CD4-positive, CD25-positive, alpha-beta regulatory T cell (primary cell): Measurements from ENCODE around the gene GRPEL2. TPM values are rescaled to one million over a fixed set of nuclear protein-coding genes. Genes with fewer than 3 reads are reported as not detected.
"Not testable (repeated sequence)": the region's sequence is repeated elsewhere in the genome, so short reads cannot be mapped to it uniquely, and the experiment has no call there.

Experiments
- ATAC-seq, 2 donors: fragments of 150-1000 bp; cut with Tn5 transposase; one replicate each; pipeline ENCODE4 v1.10.0; 2021; ENCODE audit warnings: low read depth in 2 of 2, moderate number of reproducible peaks in 2 of 2, moderate library complexity in 1 of 2
- DNase-seq, 3 donors: peaks; one replicate each; pipeline versions ENCODE4 v3.0.0 to v3.0.0-alpha.2; 2012 to 2022; ENCODE audit warnings: mixed read lengths in 1 of 3
- H3K27ac ChIP-seq: one replicate; pipeline ENCODE4 v1.7.0; 2013; ENCODE audit warnings: mild to moderate bottlenecking, low read length; ENCODE audit not compliant: insufficient read depth, poor library complexity, severe bottlenecking
- H3K27me3 ChIP-seq: one replicate; pipeline ENCODE4 v1.7.0; 2013; ENCODE audit warnings: low read length; ENCODE audit not compliant: control insufficient read depth, insufficient read depth
- H3K36me3 ChIP-seq: one replicate; pipeline ENCODE4 v1.7.0; 2013; ENCODE audit warnings: mild to moderate bottlenecking, low read length, moderate library complexity; ENCODE audit not compliant: control insufficient read depth, insufficient read depth
- H3K4me1 ChIP-seq: 2 replicates; pipeline ENCODE4 v1.7.0; 2013; ENCODE audit warnings: mild to moderate bottlenecking, low read length; ENCODE audit not compliant: insufficient read depth, control insufficient read depth, poor library complexity, severe bottlenecking
- H3K4me3 ChIP-seq: one replicate; pipeline ENCODE4 v1.7.0; 2013; ENCODE audit warnings: low read depth, mild to moderate bottlenecking, low read length, moderate library complexity
- H3K9me3 ChIP-seq, 2 experiments: 1 replicate in 1 of 2; 2 replicates in 1 of 2; pipeline ENCODE4 v1.7.0; 2013; ENCODE audit warnings: low read length in 2 of 2, mild to moderate bottlenecking in 1 of 2, moderate library complexity in 1 of 2; ENCODE audit not compliant: control insufficient read depth in 2 of 2
- H3K27ac Mint-ChIP-seq, 3 donors: one replicate each; pipeline ENCODE4 v1.8.0; 2020 to 2022; ENCODE audit warnings: mild to moderate bottlenecking in 3 of 3, mixed read lengths in 3 of 3, moderate library complexity in 2 of 3
- H3K27me3 Mint-ChIP-seq: one replicate; pipeline ENCODE4 v1.8.0; 2022; ENCODE audit warnings: mild to moderate bottlenecking, mixed read lengths
- H3K36me3 Mint-ChIP-seq: one replicate; pipeline ENCODE4 v1.8.0; 2020; ENCODE audit warnings: mixed read lengths
- H3K4me1 Mint-ChIP-seq, 4 donors: one replicate each; pipeline ENCODE4 v1.8.0; 2020 to 2022; ENCODE audit warnings: mixed read lengths in 4 of 4, mild to moderate bottlenecking in 1 of 4
- H3K4me3 Mint-ChIP-seq, 4 donors: one replicate each; pipeline ENCODE4 v1.8.0; 2020 to 2022; ENCODE audit warnings: mild to moderate bottlenecking in 4 of 4, mixed read lengths in 4 of 4, moderate library complexity in 3 of 4
- H3K9me3 Mint-ChIP-seq, 7 donors: one replicate each; pipeline ENCODE4 v1.8.0; 2020 to 2022; ENCODE audit warnings: mixed read lengths in 7 of 7, mild to moderate bottlenecking in 3 of 7, moderate library complexity in 2 of 7
- polyA plus RNA-seq, 4 donors: library from polyadenylated mRNA; unstranded; fragments of 300-500 nt; fragmentation: Illumina TruSeq; gene quantifications; one replicate each; pipeline ENCODE4 v1.2.3, GENCODE V29; 2021
- total RNA-seq: library from RNA; stranded (reverse); gene quantifications from one replicate; pipeline ENCODE4 v1.2.3, GENCODE V29; 2022

Gene GRPEL2
- total and polyA plus RNA-seq, 5 donors from 2014 or later: 11.0 to 25.9 (median 11.5) TPM

- Histone ChIP-seq H3K4me1 (no peaks in the 10 kb centered on the region), H3K36me3 (no peaks in the 10 kb centered on the region), H3K27ac (no peak overlapping the region), H3K27me3 (no peaks in the 10 kb centered on the region), H3K9me3 (no peaks in the 10 kb centered on the region), H3K4me3 (no peak overlapping the region)
- no peak overlapping the region for H3K4me3 Mint-ChIP-seq
- ATAC-seq: no peak
- no peak for DNase-seq
- H3K36me3 Mint-ChIP-seq: no peaks in the 10 kb centered on the region
- H3K27ac Mint-ChIP-seq: no peak overlapping the region
- H3K4me1 Mint-ChIP-seq: no peaks in the 10 kb centered on the region
- no peaks in the 10 kb centered on the region for H3K27me3 Mint-ChIP-seq
- peaks cover 0 to 3% (median 0%) of the 10 kb centered on the region in 7 donors for H3K9me3 Mint-ChIP-seq
Measured at GRCh38 chr5:149387081-149387631, 41.9 kb downstream of the GRPEL2 start.

GRCh38 chr5:149387982-149388381 lies 42.7 kb downstream of the GRPEL2 start:
- no peak overlapping the region for H3K4me3 Mint-ChIP-seq
- ATAC-seq (no peak), DNase-seq (no peak)
- no peaks in the 10 kb centered on the region for H3K27me3 Mint-ChIP-seq
- peaks cover 0 to 3% (median 0%) of the 10 kb centered on the region in 7 donors for H3K9me3 Mint-ChIP-seq
- H3K4me1 ChIP-seq: no peaks in the 10 kb centered on the region
- no peaks in the 10 kb centered on the region for H3K9me3 ChIP-seq
- no peak overlapping the region for H3K27ac ChIP-seq
- H3K36me3 ChIP-seq: no peaks in the 10 kb centered on the region
- no peak overlapping the region for H3K27ac Mint-ChIP-seq
- no peaks in the 10 kb centered on the region for H3K36me3 Mint-ChIP-seq
- H3K4me1 Mint-ChIP-seq: no peaks in the 10 kb centered on the region
- H3K27me3 ChIP-seq: no peaks in the 10 kb centered on the region
- H3K4me3 ChIP-seq: no peak overlapping the region

GRCh38 chr5:149388498-149389190 lies 43.3 kb downstream of the GRPEL2 start:
- DNase-seq: no peak
- H3K9me3 ChIP-seq: no peaks in the 10 kb centered on the region
- Mint-ChIP-seq H3K4me1 (no peaks in the 10 kb centered on the region), H3K27me3 (peaks cover 4% of the 10 kb centered on the region), H3K9me3 (peaks cover 0 to 3% (median 0%) of the 10 kb centered on the region in 7 donors), H3K27ac (no peak overlapping the region), H3K4me3 (no peak overlapping the region), H3K36me3 (no peaks in the 10 kb centered on the region)
- no peaks in the 10 kb centered on the region for H3K27me3 ChIP-seq
- no peak overlapping the region for H3K4me3 ChIP-seq
- H3K4me1 ChIP-seq: no peaks in the 10 kb centered on the region
- ATAC-seq: no peak
- H3K27ac ChIP-seq: no peak overlapping the region
- H3K36me3 ChIP-seq: no peaks in the 10 kb centered on the region

GRCh38 chr5:149389552-149390495 lies 44.5 kb downstream of the GRPEL2 start:
- ATAC-seq (no peak), DNase-seq (no peak)
- Mint-ChIP-seq H3K27ac (no peak overlapping the region), H3K4me1 (no peaks in the 10 kb centered on the region), H3K9me3 (peaks cover 0 to 3% (median 0%) of the 10 kb centered on the region in 7 donors), H3K36me3 (no peaks in the 10 kb centered on the region), H3K27me3 (peaks cover 4% of the 10 kb centered on the region), H3K4me3 (no peak overlapping the region)
- H3K36me3 ChIP-seq: no peaks in the 10 kb centered on the region
- no peak overlapping the region for H3K4me3 ChIP-seq
- no peak overlapping the region for H3K27ac ChIP-seq
- H3K4me1 ChIP-seq: no peaks in the 10 kb centered on the region
- H3K9me3 ChIP-seq: no peaks in the 10 kb centered on the region
- H3K27me3 ChIP-seq: no peaks in the 10 kb centered on the region

GRCh38 chr5:149391076-149391475 lies 45.8 kb downstream of the GRPEL2 start:
- not testable (repeated sequence) for DNase-seq, H3K4me1 ChIP-seq, H3K4me3 ChIP-seq, H3K4me3 Mint-ChIP-seq, H3K27ac ChIP-seq, H3K36me3 Mint-ChIP-seq, H3K4me1 Mint-ChIP-seq, ATAC-seq, H3K9me3 Mint-ChIP-seq, H3K27ac Mint-ChIP-seq, H3K27me3 Mint-ChIP-seq, H3K27me3 ChIP-seq, H3K9me3 ChIP-seq, H3K36me3 ChIP-seq

- Histone ChIP-seq H3K4me1 (no peaks in the 10 kb centered on the region), H3K27me3 (no peaks in the 10 kb centered on the region), H3K9me3 (no peaks in the 10 kb centered on the region), H3K36me3 (no peaks in the 10 kb centered on the region), H3K27ac (no peak overlapping the region), H3K4me3 (no peak overlapping the region)
- ATAC-seq (no peak), DNase-seq (no peak)
- Mint-ChIP-seq H3K4me1 (no peaks in the 10 kb centered on the region), H3K36me3 (no peaks in the 10 kb centered on the region), H3K27ac (no peak overlapping the region), H3K4me3 (no peak overlapping the region), H3K27me3 (peaks cover 4% of the 10 kb centered on the region), H3K9me3 (peaks cover 0 to 3% (median 0%) of the 10 kb centered on the region in 7 donors)
Measured at GRCh38 chr5:149391524-149391923, 46.2 kb downstream of the GRPEL2 start.

GRCh38 chr5:149392718-149393117 lies 47.4 kb downstream of the GRPEL2 start:
- H3K36me3 Mint-ChIP-seq: no peaks in the 10 kb centered on the region
- H3K9me3 Mint-ChIP-seq: peaks cover 0 to 3% (median 0%) of the 10 kb centered on the region in 7 donors
- no peak overlapping the region for H3K4me3 Mint-ChIP-seq
- Histone ChIP-seq H3K4me1 (no peaks in the 10 kb centered on the region), H3K36me3 (no peaks in the 10 kb centered on the region), H3K9me3 (no peaks in the 10 kb centered on the region), H3K27ac (no peak overlapping the region), H3K27me3 (no peaks in the 10 kb centered on the region), H3K4me3 (no peak overlapping the region)
- H3K27me3 Mint-ChIP-seq: peaks cover 9% of the 10 kb centered on the region
- DNase-seq (no peak), ATAC-seq (no peak)
- no peak overlapping the region for H3K27ac Mint-ChIP-seq
- no peaks in the 10 kb centered on the region for H3K4me1 Mint-ChIP-seq
